Activated CD4-positive, alpha-beta T cell treated with anti-CD3 and anti-CD28 coated beads, Interleukin-2, amount 10 ng/mL, durations not matched to agents 24 days and 14 days (primary cell): ENCODE measurements around the gene FLOT2. TPM values are rescaled to one million over a fixed set of nuclear protein-coding genes. Genes with fewer than 3 reads are reported as not detected.
"Not testable (repeated sequence)": the region's sequence is repeated elsewhere in the genome, so short reads cannot be mapped to it uniquely, and the experiment has no call there.

Experiments
- DNase-seq: peaks from one replicate; pipeline ENCODE4 v3.0.0; 2022
- H3K27ac Mint-ChIP-seq: one replicate; pipeline ENCODE4 v1.8.0; 2022; ENCODE audit warnings: mild to moderate bottlenecking, mixed read lengths
- H3K27me3 Mint-ChIP-seq: one replicate; pipeline ENCODE4 v1.8.0; 2022; ENCODE audit warnings: mixed read lengths
- H3K36me3 Mint-ChIP-seq: one replicate; pipeline ENCODE4 v1.8.0; 2022; ENCODE audit warnings: low read depth, mild to moderate bottlenecking, mixed read lengths
- H3K4me1 Mint-ChIP-seq: one replicate; pipeline ENCODE4 v1.8.0; 2021; ENCODE audit warnings: mixed read lengths
- H3K4me3 Mint-ChIP-seq: one replicate; pipeline ENCODE4 v1.8.0; 2022; ENCODE audit warnings: mild to moderate bottlenecking, moderate library complexity, mixed read lengths
- H3K9me3 Mint-ChIP-seq: one replicate; pipeline ENCODE4 v1.8.0; 2021; ENCODE audit warnings: mixed read lengths
- intact Hi-C: fragments of 100-400 bp; cut with micrococcal nuclease; formaldehyde crosslinking; loops from one replicate; pipeline ENCODE4 v1.15.1; 2023
- total RNA-seq: library from RNA; stranded (reverse); gene quantifications from 2 replicates; pipeline ENCODE4 v1.2.3, GENCODE V29; 2022

The FLOT2 gene, protein sequence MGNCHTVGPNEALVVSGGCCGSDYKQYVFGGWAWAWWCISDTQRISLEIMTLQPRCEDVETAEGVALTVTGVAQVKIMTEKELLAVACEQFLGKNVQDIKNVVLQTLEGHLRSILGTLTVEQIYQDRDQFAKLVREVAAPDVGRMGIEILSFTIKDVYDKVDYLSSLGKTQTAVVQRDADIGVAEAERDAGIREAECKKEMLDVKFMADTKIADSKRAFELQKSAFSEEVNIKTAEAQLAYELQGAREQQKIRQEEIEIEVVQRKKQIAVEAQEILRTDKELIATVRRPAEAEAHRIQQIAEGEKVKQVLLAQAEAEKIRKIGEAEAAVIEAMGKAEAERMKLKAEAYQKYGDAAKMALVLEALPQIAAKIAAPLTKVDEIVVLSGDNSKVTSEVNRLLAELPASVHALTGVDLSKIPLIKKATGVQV
- 109 and 111 TPM in 2 replicates for total RNA-seq

DNA sequence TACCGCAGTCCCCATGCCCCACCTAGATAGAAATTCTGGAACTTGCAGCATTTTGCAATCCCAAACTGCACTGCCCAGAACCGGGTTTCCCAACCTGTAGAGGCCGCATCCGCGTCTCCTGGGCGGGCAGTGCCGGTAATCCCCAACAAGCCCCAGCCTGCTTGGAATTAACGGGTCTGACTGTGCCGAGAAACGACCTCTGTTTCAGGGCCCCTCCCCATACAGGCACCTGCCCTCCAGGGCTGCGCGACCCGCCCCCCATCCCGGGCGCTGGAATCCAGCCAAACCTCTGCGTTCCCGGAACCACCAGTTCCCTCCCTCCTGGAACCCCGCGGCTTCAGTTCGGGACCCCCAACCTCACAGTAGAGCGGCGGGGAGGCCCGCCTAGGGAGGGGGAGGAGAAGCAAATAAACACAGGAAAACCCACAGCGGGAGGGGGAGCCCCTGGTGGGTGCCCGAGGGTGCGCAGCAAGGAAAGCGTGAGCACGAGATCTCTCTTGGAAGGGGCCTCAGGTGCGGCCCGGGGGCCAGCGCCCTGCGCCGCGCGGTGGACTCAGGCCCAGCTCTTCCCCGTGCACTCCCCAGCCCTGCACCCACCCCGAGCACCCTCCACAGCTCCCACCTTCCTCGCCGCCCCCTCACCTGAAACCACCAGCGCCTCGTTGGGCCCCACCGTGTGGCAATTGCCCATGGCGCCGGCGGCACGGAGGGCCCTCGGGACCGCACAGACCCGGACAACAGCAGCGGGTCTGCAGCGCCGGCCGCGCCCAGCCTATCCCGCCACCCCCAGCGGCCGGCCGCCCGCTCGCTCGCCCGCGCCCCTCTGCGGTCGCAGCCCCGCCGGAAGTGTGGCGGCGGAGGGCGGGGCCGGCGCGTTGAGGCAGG is at the start of gene FLOT2:
Gene FLOT2 (minus strand): TSS at position 850 of the 885 bp plus-strand sequence. CDS start 159 bp downstream, at position 691.
- Mint-ChIP-seq H3K4me1 (peaks cover 64% of the 10 kb centered on the region), H3K9me3 (no peaks in the 10 kb centered on the region), H3K36me3 (peaks cover 42% of the 10 kb centered on the region), H3K27me3 (no peaks in the 10 kb centered on the region), H3K4me3 (peak within 1 kb of the TSS; percentile 97), H3K27ac (peak within 1 kb of the TSS; percentile 98)
- intact Hi-C loops = loop anchor here (2.0 kb wide), 2 partner anchors 20 to 54 kb away; partner anchors contain the start of gene FAM222B
- DNase-seq = peak; percentile 89

DNA sequence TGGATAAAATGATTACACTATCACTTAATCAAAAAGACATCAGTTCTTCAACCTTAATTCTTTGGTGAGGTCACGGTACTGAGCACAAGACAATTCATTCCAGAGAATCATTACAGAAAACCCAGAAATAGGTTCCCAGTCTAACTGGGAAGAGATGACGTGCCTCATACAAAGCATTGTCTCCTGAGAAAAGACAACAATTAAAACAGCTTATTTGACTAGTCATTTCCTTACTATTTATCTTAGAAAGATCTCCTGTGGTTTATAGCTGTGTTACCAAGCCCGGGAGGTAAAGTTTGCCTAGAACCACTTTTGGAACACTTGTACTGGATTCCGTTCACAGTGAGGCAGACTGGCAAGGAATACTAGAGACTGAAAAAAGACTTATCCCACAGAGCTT is 48.7 kb upstream of the FLOT2 start:
- Mint-ChIP-seq H3K9me3 (no peaks in the 10 kb centered on the region), H3K4me3 (peak overlapping the region; percentile 80), H3K4me1 (peaks cover 63% of the 10 kb centered on the region)

DNA sequence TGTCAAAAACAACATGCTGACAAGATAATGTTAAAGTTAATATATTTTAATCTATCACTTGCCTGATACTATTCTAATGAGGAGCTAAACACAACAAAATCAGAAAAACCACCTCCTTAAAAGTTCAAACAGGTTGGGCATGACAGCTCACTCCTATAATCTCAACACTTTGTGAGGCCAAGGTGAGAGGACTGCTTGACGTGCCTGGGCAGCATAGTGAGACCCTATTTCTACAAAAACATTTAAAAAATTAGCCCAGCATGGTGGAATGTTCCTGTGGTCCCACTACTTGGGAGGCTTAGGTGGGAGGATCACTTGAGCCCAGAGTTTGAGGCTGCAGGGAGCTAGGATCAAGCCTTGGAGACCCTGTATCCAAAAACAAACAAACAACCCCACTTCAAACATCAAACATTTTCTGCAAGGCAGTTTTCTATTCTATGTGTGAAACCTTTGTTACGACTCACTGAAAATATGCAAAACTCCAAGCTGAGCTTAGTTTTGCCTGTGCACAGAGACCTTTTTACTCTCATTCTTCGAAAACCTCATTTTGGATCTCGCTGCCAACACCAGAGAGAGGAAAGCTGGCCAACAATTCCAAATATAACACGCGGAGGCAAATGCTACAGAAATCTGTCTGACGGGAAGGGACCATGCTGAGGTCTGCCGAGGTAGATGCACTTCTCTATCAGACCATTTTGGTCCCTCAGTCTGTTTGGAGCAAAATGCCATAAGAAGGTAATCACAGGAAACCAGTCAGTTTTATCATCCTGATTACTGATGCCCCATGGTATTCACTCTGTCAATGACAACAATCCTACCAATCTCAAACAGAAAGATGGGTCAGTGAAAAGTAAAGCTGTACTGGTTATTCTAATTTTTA is 47.6 kb upstream of the FLOT2 start:
- no peak for DNase-seq
- no peaks in the 10 kb centered on the region for H3K27me3 Mint-ChIP-seq
- H3K4me1 Mint-ChIP-seq = peaks cover 70% of the 10 kb centered on the region
- H3K27ac Mint-ChIP-seq = peak overlapping the region; percentile 92
- peaks cover 52% of the 10 kb centered on the region for H3K36me3 Mint-ChIP-seq
- intact Hi-C loops = no loop called here
- peak overlapping the region; percentile 31 for H3K4me3 Mint-ChIP-seq
- H3K9me3 Mint-ChIP-seq = no peaks in the 10 kb centered on the region

More for the DNA sequence above, 48.7 kb upstream of the FLOT2 start:
- DNase-seq = no peak
- intact Hi-C loops = no loop called here
- Mint-ChIP-seq H3K27me3 (peaks cover 2% of the 10 kb centered on the region), H3K27ac (peak overlapping the region; percentile 92), H3K36me3 (peaks cover 54% of the 10 kb centered on the region)

DNA sequence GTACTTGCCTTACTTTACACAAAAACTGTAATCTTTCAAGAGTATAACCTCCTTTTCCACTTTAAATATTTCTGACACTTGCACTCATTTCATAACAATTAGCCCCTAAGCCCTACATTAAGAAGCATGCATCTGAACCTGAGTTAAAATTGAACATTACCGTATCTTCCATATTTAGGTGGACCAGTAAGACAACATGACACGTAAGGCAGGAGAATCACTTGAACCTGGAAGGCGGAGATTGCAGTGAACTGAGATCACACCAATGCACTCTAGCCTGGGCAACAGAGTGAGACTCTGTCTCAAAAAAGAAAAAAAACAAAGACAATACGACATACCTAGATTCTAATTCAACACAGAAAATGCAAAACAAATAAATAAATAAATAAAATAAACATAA is 46.8 kb upstream of the FLOT2 start:
- peaks cover 56% of the 10 kb centered on the region for H3K36me3 Mint-ChIP-seq
- no peak overlapping the region for H3K4me3 Mint-ChIP-seq

DNA sequence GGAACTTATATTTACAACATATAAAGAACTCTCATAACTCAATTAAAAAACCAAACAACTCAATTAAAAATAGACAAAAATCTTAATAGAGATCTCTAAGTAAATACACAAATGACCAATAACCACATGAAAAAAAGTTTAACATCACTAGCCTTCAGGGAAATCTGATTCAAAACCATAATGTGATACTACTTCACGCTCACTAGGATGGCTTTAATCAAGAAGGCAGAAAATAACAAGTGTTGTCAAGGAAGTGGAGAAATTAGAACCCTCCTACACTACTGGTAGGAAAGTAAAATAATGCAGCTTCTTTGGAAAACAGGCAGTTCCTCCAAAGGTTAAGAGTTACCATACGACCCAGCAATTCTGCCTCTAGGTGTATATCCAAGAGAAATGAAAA is 45.4 kb upstream of the FLOT2 start:
- H3K4me3 Mint-ChIP-seq = no peak overlapping the region
- H3K27ac Mint-ChIP-seq = no peak overlapping the region
- peaks cover 69% of the 10 kb centered on the region for H3K4me1 Mint-ChIP-seq
- intact Hi-C loops = no loop called here
- H3K27me3 Mint-ChIP-seq = no peaks in the 10 kb centered on the region
- DNase-seq = no peak
- no peaks in the 10 kb centered on the region for H3K9me3 Mint-ChIP-seq
- peaks cover 50% of the 10 kb centered on the region for H3K36me3 Mint-ChIP-seq

More for the DNA sequence above, 46.8 kb upstream of the FLOT2 start:
- no peaks in the 10 kb centered on the region for H3K9me3 Mint-ChIP-seq
- intact Hi-C loops = no loop called here
- no peaks in the 10 kb centered on the region for H3K27me3 Mint-ChIP-seq
- DNase-seq = no peak
- H3K4me1 Mint-ChIP-seq = peaks cover 75% of the 10 kb centered on the region
- H3K27ac Mint-ChIP-seq = peak overlapping the region; percentile 56

DNA sequence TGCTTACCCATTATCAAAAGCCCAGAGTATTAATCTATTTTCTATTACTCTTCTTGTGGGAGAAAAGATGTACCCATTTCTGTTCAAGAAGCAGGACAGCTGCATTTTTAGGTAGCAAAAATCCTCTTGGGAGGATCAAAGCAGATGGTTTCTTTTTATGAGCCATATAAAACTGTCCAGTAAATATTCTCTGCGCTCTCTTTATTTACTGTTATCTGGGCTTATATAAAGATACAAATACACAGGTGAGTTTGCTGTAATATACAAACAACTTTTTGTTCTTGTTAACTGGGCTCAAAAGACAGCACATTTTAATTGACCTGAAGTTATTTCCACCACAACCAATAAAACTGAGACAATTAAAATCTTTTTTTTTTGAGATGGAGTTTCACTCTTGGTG is 43.7 kb upstream of the FLOT2 start:
- DNase-seq = no peak
- H3K9me3 Mint-ChIP-seq = no peaks in the 10 kb centered on the region
- no peak overlapping the region for H3K4me3 Mint-ChIP-seq
- H3K4me1 Mint-ChIP-seq = peaks cover 67% of the 10 kb centered on the region
- H3K27me3 Mint-ChIP-seq = no peaks in the 10 kb centered on the region
- intact Hi-C loops = no loop called here
- H3K36me3 Mint-ChIP-seq = peaks cover 42% of the 10 kb centered on the region
- H3K27ac Mint-ChIP-seq = no peak overlapping the region

DNA sequence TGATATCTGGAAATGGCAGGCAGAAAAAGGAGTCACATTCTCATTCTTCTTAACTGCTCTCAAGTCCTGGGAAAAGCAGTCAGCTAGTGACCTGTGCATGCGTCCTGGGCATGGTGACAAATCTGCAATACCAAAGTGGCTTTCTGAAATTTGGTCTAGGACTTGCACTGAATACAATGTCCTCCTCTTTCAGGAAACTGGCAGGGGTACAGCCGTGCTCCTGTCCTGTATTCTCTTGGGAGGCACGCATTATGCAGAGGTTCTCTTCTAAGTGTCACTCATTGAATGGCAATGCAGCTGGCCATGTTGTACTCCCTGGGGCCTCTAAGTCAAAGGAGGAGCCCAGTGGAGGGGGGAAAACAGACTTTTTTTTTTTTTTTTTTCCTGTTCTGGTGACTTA is 43.1 kb upstream of the FLOT2 start:
- Mint-ChIP-seq H3K36me3 (peaks cover 42% of the 10 kb centered on the region), H3K27me3 (no peaks in the 10 kb centered on the region), H3K27ac (peak overlapping the region; percentile 58), H3K4me1 (peaks cover 67% of the 10 kb centered on the region), H3K4me3 (peak overlapping the region; percentile 41), H3K9me3 (no peaks in the 10 kb centered on the region)
- no peak for DNase-seq
- intact Hi-C loops = no loop called here

DNA sequence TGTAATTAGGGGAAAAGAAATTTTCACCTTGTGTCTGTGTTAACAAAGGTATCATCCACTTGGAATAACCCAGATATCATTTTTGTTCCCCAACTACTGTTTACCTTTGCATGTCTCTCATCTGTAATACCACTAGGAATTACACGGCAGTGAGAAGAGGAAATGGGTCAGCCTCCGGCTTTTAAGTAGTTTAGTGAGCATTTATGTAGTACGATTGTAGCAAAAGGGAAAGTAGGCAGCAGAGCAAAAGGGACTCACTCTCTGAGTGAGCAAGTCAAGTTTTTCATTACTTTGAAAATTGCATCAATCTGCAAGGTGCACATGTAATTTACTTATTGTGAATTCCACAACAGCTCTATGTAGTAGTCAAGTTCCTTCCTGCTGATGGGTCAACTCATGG is 42.6 kb upstream of the FLOT2 start:
- Mint-ChIP-seq H3K9me3 (no peaks in the 10 kb centered on the region), H3K4me3 (peak overlapping the region; percentile 41), H3K27ac (peak overlapping the region; percentile 58), H3K27me3 (no peaks in the 10 kb centered on the region), H3K4me1 (peaks cover 62% of the 10 kb centered on the region), H3K36me3 (peaks cover 44% of the 10 kb centered on the region)
- no peak for DNase-seq
- intact Hi-C loops = no loop called here

DNA sequence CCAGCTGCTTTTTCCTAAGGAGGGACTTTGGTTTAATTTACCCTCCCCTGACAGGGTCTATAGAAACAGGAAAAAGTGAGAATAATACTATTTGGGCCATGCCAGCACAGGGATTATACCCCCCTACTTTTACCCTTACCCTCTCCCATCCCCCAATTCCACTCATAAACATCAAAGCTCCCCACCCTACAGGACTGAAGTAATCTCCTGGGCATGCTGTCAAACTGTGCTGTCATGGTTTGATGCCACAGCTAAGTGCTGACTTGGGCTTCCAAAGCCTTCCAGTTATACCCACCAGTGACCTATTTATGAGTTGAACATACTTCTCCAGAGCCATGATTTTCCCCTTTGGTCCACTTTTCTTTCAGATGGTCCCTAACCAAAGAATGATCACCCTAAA is 41.0 kb upstream of the FLOT2 start:
- no peak overlapping the region for H3K27ac Mint-ChIP-seq
- H3K9me3 Mint-ChIP-seq = no peaks in the 10 kb centered on the region
- no peak for DNase-seq
- H3K36me3 Mint-ChIP-seq = peaks cover 43% of the 10 kb centered on the region
- no peaks in the 10 kb centered on the region for H3K27me3 Mint-ChIP-seq
- H3K4me3 Mint-ChIP-seq = no peak overlapping the region
- intact Hi-C loops = no loop called here
- peaks cover 61% of the 10 kb centered on the region for H3K4me1 Mint-ChIP-seq

DNA sequence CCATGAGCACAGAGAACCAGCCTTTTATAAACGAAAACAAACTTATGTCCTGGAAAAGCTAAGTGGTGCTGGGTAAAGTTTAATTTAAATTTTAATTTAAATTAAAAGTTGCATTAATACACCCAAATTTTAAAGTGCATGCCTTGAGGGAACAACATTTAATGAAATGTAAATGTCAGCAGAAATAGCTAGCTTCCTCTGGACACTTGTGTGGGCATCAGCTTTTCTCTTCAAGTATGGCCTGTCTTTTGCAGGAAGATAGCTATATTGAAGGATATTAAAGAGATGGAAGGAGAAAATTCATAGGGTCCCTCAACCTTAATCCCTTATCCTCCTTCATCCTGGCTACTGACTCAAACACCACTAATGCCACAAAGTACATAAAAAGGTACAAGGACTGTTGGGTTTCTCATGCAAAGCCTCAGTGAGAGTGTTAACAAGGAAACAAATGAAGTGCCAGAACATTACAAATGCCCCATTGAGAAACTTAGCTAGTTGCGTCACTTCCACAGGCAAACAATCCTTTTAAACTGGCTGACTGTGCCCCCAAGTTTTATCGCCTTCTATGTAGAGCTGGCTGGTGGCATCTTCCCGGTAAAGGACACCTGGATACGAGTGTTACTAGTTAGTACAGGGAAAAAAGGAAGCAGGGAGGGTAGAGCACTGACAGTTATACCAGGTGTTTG is 39.7 kb upstream of the FLOT2 start:
- no peaks in the 10 kb centered on the region for H3K9me3 Mint-ChIP-seq
- DNase-seq = no peak
- H3K27me3 Mint-ChIP-seq = no peaks in the 10 kb centered on the region
- no peak overlapping the region for H3K4me3 Mint-ChIP-seq
- peaks cover 46% of the 10 kb centered on the region for H3K36me3 Mint-ChIP-seq
- H3K27ac Mint-ChIP-seq = no peak overlapping the region
- peaks cover 56% of the 10 kb centered on the region for H3K4me1 Mint-ChIP-seq
- intact Hi-C loops = no loop called here

DNA sequence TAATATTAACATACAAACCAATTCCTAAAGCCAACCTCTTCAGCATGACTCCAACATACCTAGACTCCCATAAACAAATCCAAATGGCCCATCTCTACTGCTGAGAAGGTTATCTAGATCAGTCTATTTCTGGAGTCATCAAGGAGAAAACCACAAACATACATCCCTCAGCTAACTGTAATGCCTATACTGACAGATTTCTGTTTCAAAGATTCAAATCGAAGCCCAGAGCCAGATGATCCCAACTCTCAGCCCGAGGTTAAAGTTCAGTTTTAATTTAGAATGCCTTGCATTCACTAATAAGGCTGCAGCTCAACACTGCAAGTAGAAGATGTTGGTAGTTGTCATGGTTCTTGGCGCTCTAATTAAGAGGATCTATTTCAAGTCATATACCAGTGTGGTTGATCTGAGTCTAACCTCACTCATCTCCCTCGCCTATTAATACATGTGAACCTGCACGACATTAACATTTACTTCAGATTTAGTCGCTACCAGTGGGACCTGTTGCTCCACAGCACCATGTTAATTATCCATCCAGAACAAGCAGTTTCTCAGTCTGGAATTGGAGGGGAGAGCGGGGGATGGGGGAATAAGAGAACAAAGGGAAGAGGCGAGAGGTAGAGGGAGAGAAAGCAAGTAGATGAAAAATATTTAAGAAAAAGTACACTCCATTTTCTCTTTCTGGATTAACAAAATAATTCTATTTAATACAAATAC is 38.4 kb upstream of the FLOT2 start:
- H3K27ac Mint-ChIP-seq = no peak overlapping the region
- intact Hi-C loops = no loop called here
- no peaks in the 10 kb centered on the region for H3K9me3 Mint-ChIP-seq
- H3K27me3 Mint-ChIP-seq = no peaks in the 10 kb centered on the region
- peaks cover 49% of the 10 kb centered on the region for H3K36me3 Mint-ChIP-seq
- no peak for DNase-seq
- H3K4me1 Mint-ChIP-seq = peaks cover 47% of the 10 kb centered on the region
- H3K4me3 Mint-ChIP-seq = peak overlapping the region; percentile 39

DNA sequence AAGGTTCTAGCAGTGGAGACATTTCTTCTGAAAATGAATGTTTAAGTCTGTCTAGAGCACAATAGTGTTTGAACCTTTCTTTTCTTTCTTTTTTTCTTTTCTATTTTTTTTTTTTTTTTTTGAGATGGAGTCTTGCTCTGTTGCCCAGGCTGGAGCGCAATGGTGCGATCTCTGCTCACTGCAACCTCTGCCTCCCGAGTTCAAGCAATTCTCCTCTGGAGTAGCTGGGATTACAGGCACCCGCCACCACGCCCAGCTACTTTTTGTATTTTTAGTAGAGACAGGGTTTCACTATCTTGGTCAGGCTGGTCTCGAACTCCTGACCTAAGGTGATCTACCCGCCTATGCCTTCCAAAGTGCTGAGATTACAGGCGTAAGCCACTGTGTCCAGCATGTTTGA is 37.0 kb upstream of the FLOT2 start:
- H3K27me3 Mint-ChIP-seq, H3K9me3 Mint-ChIP-seq, intact Hi-C loops, H3K27ac Mint-ChIP-seq, H3K4me3 Mint-ChIP-seq, DNase-seq: not testable (repeated sequence)
- Mint-ChIP-seq H3K36me3 (peaks cover 50% of the 10 kb centered on the region), H3K4me1 (peaks cover 42% of the 10 kb centered on the region)
